HepG2 (cell line): ENCODE data around the gene TLE1. TPM values are rescaled to one million over a fixed set of nuclear protein-coding genes. Genes with fewer than 3 reads are reported as not detected.

Source experiments
- CHCHD3 ChIP-seq: sonication (generic); formaldehyde crosslinking; IDR thresholded peaks from 2 replicates; pipeline ENCODE4 v1.8.0; 2022; ENCODE audit warnings: mild to moderate bottlenecking, missing genetic modification reagents, moderate library complexity
- MTF1 ChIP-seq: sonication (generic); formaldehyde crosslinking; IDR thresholded peaks from 2 replicates; pipeline ENCODE4 v1.5.0; 2020; ENCODE audit warnings: missing genetic modification reagents
- NFRKB ChIP-seq: fragments of 450-650 bp; IDR thresholded peaks from 2 replicates; pipeline ENCODE4 v1.6.1; 2017
- ZNF138 ChIP-seq: sonication (generic); formaldehyde crosslinking; IDR thresholded peaks from 2 replicates; pipeline ENCODE4 v1.5.0; 2020; ENCODE audit warnings: mild to moderate bottlenecking, low read depth, missing genetic modification reagents
- ZNF546 ChIP-seq: sonication (generic); formaldehyde crosslinking; conservative IDR thresholded peaks from 2 replicates; pipeline ENCODE4 v1.8.1; 2023; ENCODE audit warnings: mild to moderate bottlenecking, missing genetic modification reagents
- ZNF83 ChIP-seq: sonication (generic); formaldehyde crosslinking; IDR thresholded peaks from 2 replicates; pipeline ENCODE4 v1.4.0; 2020; ENCODE audit warnings: missing genetic modification reagents, mild to moderate bottlenecking, borderline replicate concordance
- polyA plus RNA-seq, 8 experiments: library from polyadenylated mRNA; depleted of rRNA in 3 of 8; stranded (reverse) in 7 of 8; unstranded in 1 of 8; fragments of >200 nt; fragmentation: Illumina TruSeq in 4 of 8; extraction: Trizol in 4 of 8; gene quantifications; 2 replicates each; pipeline versions ENCODE4 v1.2.1 to v1.2.3, GENCODE V29; 2011 to 2016; ENCODE audit warnings: low read depth in 4 of 8, missing spikeins in 1 of 8, mixed read lengths in 1 of 8; ENCODE audit not compliant: insufficient read depth in 1 of 8
- total RNA-seq, 5 experiments: library from RNA; depleted of rRNA; stranded (reverse); fragments of >200 nt; fragmentation: Illumina TruSeq; extraction: Trizol; gene quantifications; 2 replicates each; pipeline ENCODE4 v1.2.3, GENCODE V29; 2016; ENCODE audit warnings: low read depth in 1 of 5
- TF ChIP-seq, protein P1 (sequence below): IDR thresholded peaks from 2 replicates; pipeline ENCODE4 v1.6.1; 2016; ENCODE audit warnings: control low read depth
- TF ChIP-seq, protein P2 (sequence below): sonication (generic); formaldehyde crosslinking; conservative IDR thresholded peaks from 2 replicates; pipeline ENCODE4 v1.8.0; 2022; ENCODE audit warnings: mild to moderate bottlenecking, moderate library complexity, missing genetic modification reagents
- TF ChIP-seq, protein P3 (sequence below): fragments of 450-650 bp; IDR thresholded peaks from 2 replicates; pipeline ENCODE4 v1.6.1; 2017
- TF ChIP-seq, protein P4 (sequence below): sonication (generic); formaldehyde crosslinking; conservative IDR thresholded peaks from 2 replicates; pipeline ENCODE4 v1.4.0; 2020; ENCODE audit warnings: mild to moderate bottlenecking, missing genetic modification reagents, moderate library complexity
- TF ChIP-seq, protein P5 (sequence below): sonication (generic); formaldehyde crosslinking; IDR thresholded peaks from 2 replicates; pipeline ENCODE4 v1.4.0; 2020; ENCODE audit warnings: mild to moderate bottlenecking, missing genetic modification reagents
- TF ChIP-seq, protein P6 (sequence below): IDR thresholded peaks from 2 replicates; pipeline ENCODE4 v1.6.1; 2016; ENCODE audit warnings: low read depth, missing genetic modification reagents, missing compliant biosample characterization

The TLE1 gene
- total and polyA plus RNA-seq, 2 of the 13 experiments (the other 11 are each of a cell fraction or from before 2014, with no cell fraction given): 35.9 to 109 TPM

DNA sequence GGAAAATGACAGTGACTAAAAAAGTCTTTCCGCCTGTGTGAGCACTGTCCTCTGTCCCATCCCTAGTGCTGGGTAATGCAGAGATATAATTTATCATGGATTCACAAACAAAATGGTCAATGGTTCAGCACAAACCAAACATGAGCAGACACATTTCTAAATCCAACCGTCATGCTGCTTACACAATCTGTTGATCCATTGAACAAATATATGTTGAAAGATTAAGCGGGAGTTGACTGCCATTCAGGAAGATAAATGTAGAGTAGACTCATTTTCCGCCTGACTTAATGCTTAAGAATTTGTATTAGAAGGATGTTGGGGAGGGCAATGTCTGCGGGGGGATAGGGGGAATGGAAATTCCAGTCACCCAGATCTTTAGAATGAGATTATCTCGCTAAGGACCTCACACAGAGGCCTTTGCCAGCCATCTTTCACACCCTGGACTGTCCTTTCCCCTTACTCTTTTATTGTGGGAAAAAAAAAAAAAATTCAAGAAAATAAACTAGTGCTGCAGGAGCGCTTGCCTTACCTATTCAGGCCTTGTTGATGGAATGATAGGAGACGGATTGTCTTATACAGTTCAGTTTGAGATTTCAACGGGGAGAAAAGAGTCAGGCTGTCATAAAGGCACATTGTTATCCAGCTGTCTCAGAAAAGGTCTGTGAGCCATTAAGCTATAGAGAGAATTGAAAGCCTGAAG is 153.7 kb downstream of the TLE1 start (continued):
- TF ChIP-seq, protein P1, sequence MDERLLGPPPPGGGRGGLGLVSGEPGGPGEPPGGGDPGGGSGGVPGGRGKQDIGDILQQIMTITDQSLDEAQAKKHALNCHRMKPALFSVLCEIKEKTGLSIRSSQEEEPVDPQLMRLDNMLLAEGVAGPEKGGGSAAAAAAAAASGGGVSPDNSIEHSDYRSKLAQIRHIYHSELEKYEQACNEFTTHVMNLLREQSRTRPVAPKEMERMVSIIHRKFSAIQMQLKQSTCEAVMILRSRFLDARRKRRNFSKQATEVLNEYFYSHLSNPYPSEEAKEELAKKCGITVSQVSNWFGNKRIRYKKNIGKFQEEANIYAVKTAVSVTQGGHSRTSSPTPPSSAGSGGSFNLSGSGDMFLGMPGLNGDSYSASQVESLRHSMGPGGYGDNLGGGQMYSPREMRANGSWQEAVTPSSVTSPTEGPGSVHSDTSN (CRISPR knock-in tag): no peak
- TF ChIP-seq ZNF546 (CRISPR knock-in tag) (no peak), ZNF138 (CRISPR knock-in tag) (no peak), MTF1 (CRISPR knock-in tag) (no peak), ZNF83 (CRISPR knock-in tag) (no peak), NFRKB (no peak), CHCHD3 (CRISPR knock-in tag) (no peak)
- TF ChIP-seq, protein P2, sequence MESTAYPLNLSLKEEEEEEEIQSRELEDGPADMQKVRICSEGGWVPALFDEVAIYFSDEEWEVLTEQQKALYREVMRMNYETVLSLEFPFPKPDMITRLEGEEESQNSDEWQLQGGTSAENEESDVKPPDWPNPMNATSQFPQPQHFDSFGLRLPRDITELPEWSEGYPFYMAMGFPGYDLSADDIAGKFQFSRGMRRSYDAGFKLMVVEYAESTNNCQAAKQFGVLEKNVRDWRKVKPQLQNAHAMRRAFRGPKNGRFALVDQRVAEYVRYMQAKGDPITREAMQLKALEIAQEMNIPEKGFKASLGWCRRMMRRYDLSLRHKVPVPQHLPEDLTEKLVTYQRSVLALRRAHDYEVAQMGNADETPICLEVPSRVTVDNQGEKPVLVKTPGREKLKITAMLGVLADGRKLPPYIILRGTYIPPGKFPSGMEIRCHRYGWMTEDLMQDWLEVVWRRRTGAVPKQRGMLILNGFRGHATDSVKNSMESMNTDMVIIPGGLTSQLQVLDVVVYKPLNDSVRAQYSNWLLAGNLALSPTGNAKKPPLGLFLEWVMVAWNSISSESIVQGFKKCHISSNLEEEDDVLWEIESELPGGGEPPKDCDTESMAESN (CRISPR knock-in tag): 0 out of 2 replicates have a peak, but pooled peaks have one; percentile 49
- TF ChIP-seq, protein P3, sequence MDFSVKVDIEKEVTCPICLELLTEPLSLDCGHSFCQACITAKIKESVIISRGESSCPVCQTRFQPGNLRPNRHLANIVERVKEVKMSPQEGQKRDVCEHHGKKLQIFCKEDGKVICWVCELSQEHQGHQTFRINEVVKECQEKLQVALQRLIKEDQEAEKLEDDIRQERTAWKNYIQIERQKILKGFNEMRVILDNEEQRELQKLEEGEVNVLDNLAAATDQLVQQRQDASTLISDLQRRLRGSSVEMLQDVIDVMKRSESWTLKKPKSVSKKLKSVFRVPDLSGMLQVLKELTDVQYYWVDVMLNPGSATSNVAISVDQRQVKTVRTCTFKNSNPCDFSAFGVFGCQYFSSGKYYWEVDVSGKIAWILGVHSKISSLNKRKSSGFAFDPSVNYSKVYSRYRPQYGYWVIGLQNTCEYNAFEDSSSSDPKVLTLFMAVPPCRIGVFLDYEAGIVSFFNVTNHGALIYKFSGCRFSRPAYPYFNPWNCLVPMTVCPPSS: no peak
- TF ChIP-seq, protein P4, sequence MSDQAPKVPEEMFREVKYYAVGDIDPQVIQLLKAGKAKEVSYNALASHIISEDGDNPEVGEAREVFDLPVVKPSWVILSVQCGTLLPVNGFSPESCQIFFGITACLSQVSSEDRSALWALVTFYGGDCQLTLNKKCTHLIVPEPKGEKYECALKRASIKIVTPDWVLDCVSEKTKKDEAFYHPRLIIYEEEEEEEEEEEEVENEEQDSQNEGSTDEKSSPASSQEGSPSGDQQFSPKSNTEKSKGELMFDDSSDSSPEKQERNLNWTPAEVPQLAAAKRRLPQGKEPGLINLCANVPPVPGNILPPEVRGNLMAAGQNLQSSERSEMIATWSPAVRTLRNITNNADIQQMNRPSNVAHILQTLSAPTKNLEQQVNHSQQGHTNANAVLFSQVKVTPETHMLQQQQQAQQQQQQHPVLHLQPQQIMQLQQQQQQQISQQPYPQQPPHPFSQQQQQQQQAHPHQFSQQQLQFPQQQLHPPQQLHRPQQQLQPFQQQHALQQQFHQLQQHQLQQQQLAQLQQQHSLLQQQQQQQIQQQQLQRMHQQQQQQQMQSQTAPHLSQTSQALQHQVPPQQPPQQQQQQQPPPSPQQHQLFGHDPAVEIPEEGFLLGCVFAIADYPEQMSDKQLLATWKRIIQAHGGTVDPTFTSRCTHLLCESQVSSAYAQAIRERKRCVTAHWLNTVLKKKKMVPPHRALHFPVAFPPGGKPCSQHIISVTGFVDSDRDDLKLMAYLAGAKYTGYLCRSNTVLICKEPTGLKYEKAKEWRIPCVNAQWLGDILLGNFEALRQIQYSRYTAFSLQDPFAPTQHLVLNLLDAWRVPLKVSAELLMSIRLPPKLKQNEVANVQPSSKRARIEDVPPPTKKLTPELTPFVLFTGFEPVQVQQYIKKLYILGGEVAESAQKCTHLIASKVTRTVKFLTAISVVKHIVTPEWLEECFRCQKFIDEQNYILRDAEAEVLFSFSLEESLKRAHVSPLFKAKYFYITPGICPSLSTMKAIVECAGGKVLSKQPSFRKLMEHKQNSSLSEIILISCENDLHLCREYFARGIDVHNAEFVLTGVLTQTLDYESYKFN: peak; percentile 93
- TF ChIP-seq, protein P5, sequence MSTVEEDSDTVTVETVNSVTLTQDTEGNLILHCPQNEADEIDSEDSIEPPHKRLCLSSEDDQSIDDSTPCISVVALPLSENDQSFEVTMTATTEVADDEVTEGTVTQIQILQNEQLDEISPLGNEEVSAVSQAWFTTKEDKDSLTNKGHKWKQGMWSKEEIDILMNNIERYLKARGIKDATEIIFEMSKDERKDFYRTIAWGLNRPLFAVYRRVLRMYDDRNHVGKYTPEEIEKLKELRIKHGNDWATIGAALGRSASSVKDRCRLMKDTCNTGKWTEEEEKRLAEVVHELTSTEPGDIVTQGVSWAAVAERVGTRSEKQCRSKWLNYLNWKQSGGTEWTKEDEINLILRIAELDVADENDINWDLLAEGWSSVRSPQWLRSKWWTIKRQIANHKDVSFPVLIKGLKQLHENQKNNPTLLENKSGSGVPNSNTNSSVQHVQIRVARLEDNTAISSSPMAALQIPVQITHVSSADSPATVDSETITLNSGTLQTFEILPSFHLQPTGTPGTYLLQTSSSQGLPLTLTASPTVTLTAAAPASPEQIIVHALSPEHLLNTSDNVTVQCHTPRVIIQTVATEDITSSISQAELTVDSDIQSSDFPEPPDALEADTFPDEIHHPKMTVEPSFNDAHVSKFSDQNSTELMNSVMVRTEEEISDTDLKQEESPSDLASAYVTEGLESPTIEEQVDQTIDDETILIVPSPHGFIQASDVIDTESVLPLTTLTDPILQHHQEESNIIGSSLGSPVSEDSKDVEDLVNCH (CRISPR knock-in tag): no peak
- TF ChIP-seq, protein P6, sequence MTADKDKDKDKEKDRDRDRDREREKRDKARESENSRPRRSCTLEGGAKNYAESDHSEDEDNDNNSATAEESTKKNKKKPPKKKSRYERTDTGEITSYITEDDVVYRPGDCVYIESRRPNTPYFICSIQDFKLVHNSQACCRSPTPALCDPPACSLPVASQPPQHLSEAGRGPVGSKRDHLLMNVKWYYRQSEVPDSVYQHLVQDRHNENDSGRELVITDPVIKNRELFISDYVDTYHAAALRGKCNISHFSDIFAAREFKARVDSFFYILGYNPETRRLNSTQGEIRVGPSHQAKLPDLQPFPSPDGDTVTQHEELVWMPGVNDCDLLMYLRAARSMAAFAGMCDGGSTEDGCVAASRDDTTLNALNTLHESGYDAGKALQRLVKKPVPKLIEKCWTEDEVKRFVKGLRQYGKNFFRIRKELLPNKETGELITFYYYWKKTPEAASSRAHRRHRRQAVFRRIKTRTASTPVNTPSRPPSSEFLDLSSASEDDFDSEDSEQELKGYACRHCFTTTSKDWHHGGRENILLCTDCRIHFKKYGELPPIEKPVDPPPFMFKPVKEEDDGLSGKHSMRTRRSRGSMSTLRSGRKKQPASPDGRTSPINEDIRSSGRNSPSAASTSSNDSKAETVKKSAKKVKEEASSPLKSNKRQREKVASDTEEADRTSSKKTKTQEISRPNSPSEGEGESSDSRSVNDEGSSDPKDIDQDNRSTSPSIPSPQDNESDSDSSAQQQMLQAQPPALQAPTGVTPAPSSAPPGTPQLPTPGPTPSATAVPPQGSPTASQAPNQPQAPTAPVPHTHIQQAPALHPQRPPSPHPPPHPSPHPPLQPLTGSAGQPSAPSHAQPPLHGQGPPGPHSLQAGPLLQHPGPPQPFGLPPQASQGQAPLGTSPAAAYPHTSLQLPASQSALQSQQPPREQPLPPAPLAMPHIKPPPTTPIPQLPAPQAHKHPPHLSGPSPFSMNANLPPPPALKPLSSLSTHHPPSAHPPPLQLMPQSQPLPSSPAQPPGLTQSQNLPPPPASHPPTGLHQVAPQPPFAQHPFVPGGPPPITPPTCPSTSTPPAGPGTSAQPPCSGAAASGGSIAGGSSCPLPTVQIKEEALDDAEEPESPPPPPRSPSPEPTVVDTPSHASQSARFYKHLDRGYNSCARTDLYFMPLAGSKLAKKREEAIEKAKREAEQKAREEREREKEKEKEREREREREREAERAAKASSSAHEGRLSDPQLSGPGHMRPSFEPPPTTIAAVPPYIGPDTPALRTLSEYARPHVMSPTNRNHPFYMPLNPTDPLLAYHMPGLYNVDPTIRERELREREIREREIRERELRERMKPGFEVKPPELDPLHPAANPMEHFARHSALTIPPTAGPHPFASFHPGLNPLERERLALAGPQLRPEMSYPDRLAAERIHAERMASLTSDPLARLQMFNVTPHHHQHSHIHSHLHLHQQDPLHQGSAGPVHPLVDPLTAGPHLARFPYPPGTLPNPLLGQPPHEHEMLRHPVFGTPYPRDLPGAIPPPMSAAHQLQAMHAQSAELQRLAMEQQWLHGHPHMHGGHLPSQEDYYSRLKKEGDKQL: peak; percentile 98
